Measurements from ENCODE around the gene VOPP1. TPM values are rescaled to one million over a fixed set of nuclear protein-coding genes. Genes with fewer than 3 reads are reported as not detected.

The VOPP1 gene
- total RNA-seq, 1 experiment from 2014 or later, result 21.6 TPM

DNA sequence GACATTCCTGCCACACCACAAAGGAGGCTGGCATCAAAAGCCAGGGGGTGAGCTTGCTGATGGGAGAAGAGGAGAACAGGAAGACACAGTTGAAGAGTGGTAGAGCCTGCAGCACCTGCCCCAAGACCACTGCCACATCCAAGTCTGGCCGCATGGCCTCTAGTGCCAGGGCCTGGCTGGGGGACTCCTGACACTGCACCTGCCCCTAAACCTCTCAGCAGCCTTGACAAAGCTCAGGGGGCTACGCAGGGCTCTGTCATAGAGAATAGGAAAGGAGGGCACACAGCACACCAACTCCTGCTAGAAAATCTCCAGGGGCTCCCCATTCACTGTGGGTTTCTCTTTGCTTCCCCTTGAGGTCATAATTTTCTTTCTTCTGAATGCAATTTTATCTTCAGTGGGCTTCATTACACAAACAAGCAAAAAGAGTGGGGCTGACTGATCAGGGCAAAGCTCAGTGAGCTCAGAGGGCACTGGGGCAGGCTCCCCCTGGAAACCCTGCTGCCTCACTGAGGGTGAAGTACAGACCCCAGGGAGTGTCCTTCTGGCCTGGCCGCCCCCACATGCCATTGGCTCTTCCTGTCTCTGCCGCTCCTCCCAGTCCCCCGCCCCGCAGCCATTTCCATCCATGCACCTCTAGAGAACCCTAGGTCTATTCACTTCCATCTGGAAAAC lies 37.2 kb downstream of the VOPP1 start:
- H3K9ac ChIP-seq (ENCODE audit: low read length), result no peak overlapping the region
- H3K4me3 ChIP-seq (ENCODE audit: low read length), result no peak overlapping the region
- no peaks in the 10 kb centered on the region for H3K79me2 ChIP-seq (ENCODE audit: low read length)

DNA sequence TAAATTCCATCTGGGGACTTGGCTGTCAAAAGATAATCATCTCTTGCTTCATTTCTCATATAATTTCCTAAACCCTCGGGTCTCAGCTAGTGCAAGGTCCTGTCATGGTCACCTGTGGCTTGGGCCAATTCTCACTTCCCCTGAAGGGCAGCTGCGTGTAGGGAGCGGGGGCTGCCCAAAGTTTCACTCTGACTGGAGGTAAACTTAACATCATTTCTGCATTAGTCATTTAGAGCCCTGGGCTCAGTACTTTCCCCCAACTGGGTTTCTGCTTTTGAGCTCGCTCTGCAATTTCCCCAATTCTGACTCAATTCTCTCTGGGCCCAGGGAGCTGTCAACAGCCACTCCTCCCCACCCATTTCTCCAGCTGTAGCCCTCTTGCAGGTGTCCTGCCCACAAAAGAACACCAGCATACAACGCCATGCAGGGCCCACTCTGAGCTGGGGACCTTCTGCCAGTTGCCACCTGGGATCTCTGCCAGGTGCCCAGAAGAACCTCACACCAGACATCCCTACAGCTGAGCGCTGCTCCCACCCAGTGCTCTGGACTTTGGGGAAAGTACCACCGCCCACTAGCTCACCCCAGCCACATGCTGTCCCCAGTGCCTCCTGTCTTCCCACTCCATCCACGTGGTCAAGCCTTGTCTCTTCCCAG lies 37.9 kb downstream of the VOPP1 start:
- no peaks in the 10 kb centered on the region for H3K36me3 ChIP-seq (ENCODE audit: insufficient read depth, low read length)
- H3K4me1 ChIP-seq (ENCODE audit: low read length), result peaks cover 31% of the 10 kb centered on the region
- no peaks in the 10 kb centered on the region for H3K79me2 ChIP-seq (ENCODE audit: low read length)
- peaks cover 68% of the 10 kb centered on the region for H4K20me1 ChIP-seq (ENCODE audit: insufficient read depth, low read depth, low read length)
- no peaks in the 10 kb centered on the region for H3K9me3 ChIP-seq (ENCODE audit: low read length)
- H3K4me2 ChIP-seq (ENCODE audit: low read depth, low read length, poor library complexity, severe bottlenecking), result peak overlapping the region; percentile 5
- H3K9ac ChIP-seq (ENCODE audit: low read length), result no peak overlapping the region
- H2AFZ ChIP-seq (ENCODE audit: low read length), result no peak overlapping the region
- H3K27me3 ChIP-seq (ENCODE audit: low read length), result no peaks in the 10 kb centered on the region
- no peak overlapping the region for H3K4me3 ChIP-seq (ENCODE audit: low read length)
- no peaks in the 10 kb centered on the region for H3K9me2 ChIP-seq (replicated peaks; ENCODE audit: insufficient read depth, low read length)
- peak; percentile 53 for DNase-seq
- peak overlapping the region; percentile 59 for H3K27ac ChIP-seq (ENCODE audit: low read length)

More for the DNA sequence above, 37.2 kb downstream of the VOPP1 start:
- no peaks in the 10 kb centered on the region for H3K9me2 ChIP-seq (replicated peaks; ENCODE audit: insufficient read depth, low read length)
- peak overlapping the region; percentile 59 for H3K27ac ChIP-seq (ENCODE audit: low read length)
- H4K20me1 ChIP-seq (ENCODE audit: insufficient read depth, low read depth, low read length), result peaks cover 63% of the 10 kb centered on the region
- H3K4me1 ChIP-seq (ENCODE audit: low read length), result peaks cover 31% of the 10 kb centered on the region
- H3K9me3 ChIP-seq (ENCODE audit: low read length), result no peaks in the 10 kb centered on the region
- no peaks in the 10 kb centered on the region for H3K27me3 ChIP-seq (ENCODE audit: low read length)
- no peak for DNase-seq
- H3K4me2 ChIP-seq (ENCODE audit: low read depth, low read length, poor library complexity, severe bottlenecking), result no peak overlapping the region
- no peaks in the 10 kb centered on the region for H3K36me3 ChIP-seq (ENCODE audit: insufficient read depth, low read length)
- H2AFZ ChIP-seq (ENCODE audit: low read length), result no peak overlapping the region

DNA sequence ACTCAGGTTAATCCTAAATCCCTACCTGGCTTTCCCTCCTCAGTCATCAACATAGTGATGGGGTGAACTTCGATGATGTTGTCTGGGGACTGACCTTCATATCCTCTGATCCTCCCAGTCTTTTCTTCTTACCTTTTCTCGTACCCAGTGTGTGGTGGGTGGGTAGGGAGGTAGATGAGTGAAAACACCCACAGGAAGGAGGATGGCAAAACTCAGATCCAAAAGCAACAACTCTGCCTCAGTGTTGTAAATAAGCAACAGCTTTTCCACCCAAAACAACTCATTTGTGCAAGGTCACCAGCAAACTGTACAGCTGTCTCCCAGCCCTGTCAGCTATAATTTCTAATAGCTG lies 38.6 kb downstream of the VOPP1 start:
- Histone ChIP-seq H3K36me3 (ENCODE audit: insufficient read depth, low read length) (no peaks in the 10 kb centered on the region), H3K27me3 (ENCODE audit: low read length) (no peaks in the 10 kb centered on the region), H3K4me2 (ENCODE audit: low read depth, low read length, poor library complexity, severe bottlenecking) (peak overlapping the region; percentile 10), H3K79me2 (ENCODE audit: low read length) (no peaks in the 10 kb centered on the region), H3K4me1 (ENCODE audit: low read length) (peaks cover 31% of the 10 kb centered on the region), H3K4me3 (ENCODE audit: low read length) (no peak overlapping the region), H3K9me2 (replicated peaks; ENCODE audit: insufficient read depth, low read length) (no peaks in the 10 kb centered on the region), H3K9ac (ENCODE audit: low read length) (no peak overlapping the region), H2AFZ (ENCODE audit: low read length) (no peak overlapping the region), H4K20me1 (ENCODE audit: insufficient read depth, low read depth, low read length) (peaks cover 68% of the 10 kb centered on the region), H3K27ac (ENCODE audit: low read length) (peak overlapping the region; percentile 51; the same call in 1 of the 2 replicates), H3K9me3 (ENCODE audit: low read length) (no peaks in the 10 kb centered on the region)
- DNase-seq, result no peak

DNA sequence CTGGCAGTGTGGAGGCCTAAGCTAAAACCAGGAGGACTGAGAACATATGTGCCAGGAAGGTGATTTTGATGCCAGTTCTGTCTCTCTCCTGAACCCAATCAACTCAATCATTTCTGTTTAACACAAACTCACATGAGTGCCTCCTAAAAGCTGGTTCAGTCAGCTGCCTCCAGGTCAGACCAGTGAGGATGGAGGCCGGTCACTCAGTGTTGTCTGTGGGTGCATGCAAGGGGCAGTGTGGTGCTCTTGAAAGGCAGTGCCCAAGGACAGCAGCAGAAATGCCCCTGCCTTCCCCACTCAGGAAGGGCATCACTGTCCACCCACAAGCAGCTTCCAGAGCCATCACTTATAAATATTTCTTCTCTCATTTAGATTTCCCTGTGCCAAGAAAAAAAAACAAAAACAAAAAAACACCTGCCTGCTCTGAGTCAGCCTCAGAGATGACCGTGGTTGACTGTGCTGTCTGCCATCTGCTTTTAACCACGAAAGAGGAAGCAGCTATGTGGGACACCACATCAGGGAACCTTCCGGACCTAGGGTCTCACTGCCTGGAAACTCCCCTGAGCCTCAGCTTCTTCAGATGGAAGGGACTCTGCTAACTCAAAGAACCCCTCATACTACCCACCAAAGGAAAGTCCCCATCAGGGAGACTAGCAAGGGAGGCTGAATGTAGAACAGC lies 39.1 kb downstream of the VOPP1 start:
- H3K4me3 ChIP-seq (ENCODE audit: low read length), result no peak overlapping the region
- peak; percentile 68 for DNase-seq
- H3K27ac ChIP-seq (ENCODE audit: low read length), result no peak overlapping the region
- peaks cover 31% of the 10 kb centered on the region for H3K4me1 ChIP-seq (ENCODE audit: low read length)
- no peak overlapping the region for H3K9ac ChIP-seq (ENCODE audit: low read length)
- no peak overlapping the region for H2AFZ ChIP-seq (ENCODE audit: low read length)
- H3K4me2 ChIP-seq (ENCODE audit: low read depth, low read length, poor library complexity, severe bottlenecking), result peak overlapping the region; percentile 10
- peaks cover 64% of the 10 kb centered on the region for H4K20me1 ChIP-seq (ENCODE audit: insufficient read depth, low read depth, low read length)
- no peaks in the 10 kb centered on the region for H3K9me2 ChIP-seq (replicated peaks; ENCODE audit: insufficient read depth, low read length)
- no peaks in the 10 kb centered on the region for H3K27me3 ChIP-seq (ENCODE audit: low read length)
- H3K79me2 ChIP-seq (ENCODE audit: low read length), result no peaks in the 10 kb centered on the region
- no peaks in the 10 kb centered on the region for H3K36me3 ChIP-seq (ENCODE audit: insufficient read depth, low read length)
- no peaks in the 10 kb centered on the region for H3K9me3 ChIP-seq (ENCODE audit: low read length)

DNA sequence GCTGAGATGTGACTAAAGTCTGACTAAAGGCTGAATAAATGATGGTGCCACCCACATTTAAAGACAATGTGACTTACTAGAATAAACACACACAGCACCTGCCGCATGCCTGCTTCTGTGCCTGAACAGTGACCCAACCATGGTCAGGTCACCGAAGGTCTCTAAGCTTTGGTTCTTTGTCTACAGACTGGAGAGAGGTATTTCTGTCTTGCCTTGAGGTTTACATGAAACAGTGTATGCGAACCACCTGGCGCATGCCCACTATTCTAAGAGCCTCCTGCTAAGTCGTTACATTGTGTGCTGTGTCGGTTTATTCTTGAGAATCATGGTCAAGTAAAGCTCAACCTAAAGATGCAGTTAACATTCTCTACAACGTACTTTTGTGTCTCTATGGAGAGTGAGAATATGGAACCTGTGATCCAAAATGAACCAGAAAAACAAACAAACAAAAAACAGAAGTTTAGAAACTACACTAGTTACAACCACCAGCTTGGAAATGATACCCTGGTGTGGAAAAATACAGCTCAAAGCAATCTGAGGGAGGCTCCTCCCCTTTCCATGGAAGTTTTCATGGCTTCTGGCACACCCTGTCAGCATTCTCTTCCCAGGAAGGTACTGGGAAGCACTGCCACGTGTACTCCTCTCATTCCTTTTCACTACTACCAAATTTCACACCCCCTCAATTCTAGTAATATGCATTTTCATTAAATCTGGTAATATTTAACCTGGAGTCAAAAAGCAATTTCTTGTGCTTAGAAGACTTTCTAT lies 40.0 kb downstream of the VOPP1 start:
- no peak for DNase-seq
- Histone ChIP-seq H3K4me3 (ENCODE audit: low read length) (no peak overlapping the region), H3K79me2 (ENCODE audit: low read length) (no peaks in the 10 kb centered on the region), H2AFZ (ENCODE audit: low read length) (no peak overlapping the region), H3K4me1 (ENCODE audit: low read length) (peaks cover 35% of the 10 kb centered on the region), H3K27ac (ENCODE audit: low read length) (no peak overlapping the region), H3K36me3 (ENCODE audit: insufficient read depth, low read length) (no peaks in the 10 kb centered on the region), H3K9me3 (ENCODE audit: low read length) (no peaks in the 10 kb centered on the region), H3K9ac (ENCODE audit: low read length) (no peak overlapping the region), H3K9me2 (replicated peaks; ENCODE audit: insufficient read depth, low read length) (no peaks in the 10 kb centered on the region), H3K27me3 (ENCODE audit: low read length) (no peaks in the 10 kb centered on the region), H4K20me1 (ENCODE audit: insufficient read depth, low read depth, low read length) (peaks cover 58% of the 10 kb centered on the region), H3K4me2 (ENCODE audit: low read depth, low read length, poor library complexity, severe bottlenecking) (no peak overlapping the region)

DNA sequence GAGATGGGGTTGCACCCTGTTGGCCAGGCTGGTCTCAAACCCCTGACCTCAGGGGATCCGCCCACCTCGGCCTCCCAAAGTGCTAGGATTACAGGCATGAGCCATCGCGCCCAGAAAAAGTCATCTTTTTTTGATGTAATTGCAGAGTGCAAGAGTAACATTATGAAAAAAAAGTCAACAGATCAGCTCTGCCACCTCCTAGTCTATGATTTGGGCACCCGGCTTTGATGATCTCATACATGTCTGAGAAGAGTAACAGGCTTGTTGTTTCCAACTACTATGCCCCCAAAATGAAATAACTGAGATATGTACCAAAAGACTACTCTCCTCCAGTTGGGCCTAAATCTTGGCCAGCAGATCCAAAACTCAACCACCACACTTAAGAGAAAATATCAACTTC lies 40.8 kb downstream of the VOPP1 start:
- H3K27ac ChIP-seq (ENCODE audit: low read length), result no peak overlapping the region
- peaks cover 43% of the 10 kb centered on the region for H3K4me1 ChIP-seq (ENCODE audit: low read length)
- no peaks in the 10 kb centered on the region for H3K79me2 ChIP-seq (ENCODE audit: low read length)
- no peaks in the 10 kb centered on the region for H3K27me3 ChIP-seq (ENCODE audit: low read length)
- no peak overlapping the region for H3K4me3 ChIP-seq (ENCODE audit: low read length)
- H2AFZ ChIP-seq (ENCODE audit: low read length), result no peak overlapping the region
- no peak for DNase-seq
- no peak overlapping the region for H3K9ac ChIP-seq (ENCODE audit: low read length)
- H3K36me3 ChIP-seq (ENCODE audit: insufficient read depth, low read length), result no peaks in the 10 kb centered on the region
- H4K20me1 ChIP-seq (ENCODE audit: insufficient read depth, low read depth, low read length), result peaks cover 58% of the 10 kb centered on the region
- H3K9me3 ChIP-seq (ENCODE audit: low read length), result no peaks in the 10 kb centered on the region
- no peak overlapping the region for H3K4me2 ChIP-seq (ENCODE audit: low read depth, low read length, poor library complexity, severe bottlenecking)
- no peaks in the 10 kb centered on the region for H3K9me2 ChIP-seq (replicated peaks; ENCODE audit: insufficient read depth, low read length)

DNA sequence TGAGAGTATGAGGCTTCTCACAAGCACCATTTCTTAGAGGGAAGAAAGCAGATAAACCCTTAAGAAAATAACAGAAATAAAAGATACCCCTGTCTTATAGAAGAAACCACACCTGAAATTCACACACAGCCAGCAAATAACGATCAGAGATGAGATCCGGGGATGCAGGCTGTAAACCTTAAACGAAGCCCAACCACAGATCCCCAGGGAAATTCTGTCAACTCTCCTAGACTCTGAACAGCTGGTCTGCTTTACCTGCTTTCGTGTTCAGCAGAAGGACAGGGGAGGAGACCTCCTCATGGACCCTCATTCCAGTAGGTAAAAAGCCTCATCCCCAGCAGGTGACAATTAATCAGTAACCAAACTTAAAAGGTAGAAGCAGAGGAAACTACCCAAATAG lies 45.0 kb downstream of the VOPP1 start:
- H3K36me3 ChIP-seq (ENCODE audit: insufficient read depth, low read length), result no peaks in the 10 kb centered on the region
- H3K4me2 ChIP-seq (ENCODE audit: low read depth, low read length, poor library complexity, severe bottlenecking), result peak overlapping the region; percentile 20
- peaks cover 12% of the 10 kb centered on the region for H3K4me1 ChIP-seq (ENCODE audit: low read length)
- no peak overlapping the region for H2AFZ ChIP-seq (ENCODE audit: low read length)
- H3K27me3 ChIP-seq (ENCODE audit: low read length), result no peaks in the 10 kb centered on the region
- peaks cover 41% of the 10 kb centered on the region for H4K20me1 ChIP-seq (ENCODE audit: insufficient read depth, low read depth, low read length)
- no peak for DNase-seq
- H3K9ac ChIP-seq (ENCODE audit: low read length), result no peak overlapping the region
- no peak overlapping the region for H3K4me3 ChIP-seq (ENCODE audit: low read length)
- H3K9me3 ChIP-seq (ENCODE audit: low read length), result no peaks in the 10 kb centered on the region
- no peaks in the 10 kb centered on the region for H3K9me2 ChIP-seq (replicated peaks; ENCODE audit: insufficient read depth, low read length)
- H3K79me2 ChIP-seq (ENCODE audit: low read length), result no peaks in the 10 kb centered on the region
- H3K27ac ChIP-seq (ENCODE audit: low read length), result no peak overlapping the region

DNA sequence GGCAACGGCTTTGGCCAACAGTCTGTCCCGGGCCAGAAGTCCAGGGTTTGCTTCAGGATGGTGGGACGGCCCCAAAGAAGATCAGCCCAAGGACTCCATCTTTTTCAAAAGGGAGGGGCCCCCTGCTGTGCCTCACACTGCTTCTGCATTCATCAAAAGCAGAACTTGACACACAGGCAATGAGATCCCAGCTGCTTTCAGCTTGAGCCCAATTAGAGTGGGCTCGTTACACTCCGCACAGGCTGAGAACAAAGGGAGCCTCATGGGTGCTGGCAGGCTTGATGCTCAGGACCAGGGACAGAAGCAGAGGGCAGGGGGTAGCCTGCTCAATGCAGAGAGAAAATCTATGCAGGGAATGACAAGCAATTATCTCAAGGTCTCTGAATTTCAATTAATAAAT lies 45.5 kb downstream of the VOPP1 start:
- Histone ChIP-seq H3K4me3 (ENCODE audit: low read length) (no peak overlapping the region), H3K27me3 (ENCODE audit: low read length) (no peaks in the 10 kb centered on the region), H3K79me2 (ENCODE audit: low read length) (no peaks in the 10 kb centered on the region), H3K27ac (ENCODE audit: low read length) (no peak overlapping the region), H3K36me3 (ENCODE audit: insufficient read depth, low read length) (no peaks in the 10 kb centered on the region), H3K4me1 (ENCODE audit: low read length) (peaks cover 12% of the 10 kb centered on the region), H3K9me3 (ENCODE audit: low read length) (no peaks in the 10 kb centered on the region), H4K20me1 (ENCODE audit: insufficient read depth, low read depth, low read length) (peaks cover 41% of the 10 kb centered on the region), H2AFZ (ENCODE audit: low read length) (no peak overlapping the region), H3K9me2 (replicated peaks; ENCODE audit: insufficient read depth, low read length) (no peaks in the 10 kb centered on the region), H3K4me2 (ENCODE audit: low read depth, low read length, poor library complexity, severe bottlenecking) (peak overlapping the region; percentile 20), H3K9ac (ENCODE audit: low read length) (no peak overlapping the region)
- DNase-seq, result peak; percentile 64
